GM12878 (cell line): Measurements from ENCODE around the gene RSRC1.

Experiments
- BHLHE40 ChIP-seq, 2 experiments: fragments of 450-650 bp in 1 of 2; IDR thresholded peaks; 2 replicates each; pipeline ENCODE4 v1.6.1; 2011 to 2017; ENCODE audit warnings: low read depth in 2 of 2, borderline replicate concordance in 1 of 2, improper control_type of control experiment in 1 of 2, low read length in 1 of 2, mild to moderate bottlenecking in 1 of 2
- CEBPB ChIP-seq, 2 experiments: fragments of 150-350 bp in 1 of 2; IDR thresholded peaks; 2 replicates each; pipeline ENCODE4 v1.6.1; 2012 to 2014; ENCODE audit warnings: low read depth in 2 of 2, low read length in 2 of 2, borderline replicate concordance in 1 of 2, inconsistent platforms in 1 of 2
- CREB1 ChIP-seq: IDR thresholded peaks from 2 replicates; pipeline ENCODE4 v1.6.1; 2012; ENCODE audit warnings: low read depth, mild to moderate bottlenecking, inconsistent platforms
- EP300 ChIP-seq, 2 experiments: fragments of 150-350 bp in 1 of 2; IDR thresholded peaks; 2 replicates each; pipeline ENCODE4 v1.6.1; 2011 to 2012; ENCODE audit warnings: low read depth in 2 of 2, low read length in 2 of 2, borderline replicate concordance in 1 of 2, improper control_type of control experiment in 1 of 2, inconsistent platforms in 1 of 2; ENCODE audit not compliant: control insufficient read depth in 1 of 2
- TF ChIP-seq, protein P1 (sequence below), 3 experiments: IDR thresholded peaks in 2 of 3; conservative IDR thresholded peaks in 1 of 3; 2 replicates each; pipeline ENCODE4 v1.5.1; 2011; ENCODE audit warnings: low read depth in 3 of 3, low read length in 3 of 3, mild to moderate bottlenecking in 3 of 3, control low read depth in 2 of 3, moderate library complexity in 2 of 3, inconsistent platforms in 1 of 3, mixed read lengths in 1 of 3; ENCODE audit not compliant: control insufficient read depth in 2 of 3, insufficient read depth in 1 of 3; ENCODE audit errors: extremely low read depth in 1 of 3
- TF ChIP-seq, protein P2 (sequence below): IDR thresholded peaks from 2 replicates; pipeline ENCODE4 v1.6.1; 2011; ENCODE audit warnings: mild to moderate bottlenecking, low read depth, low read length, moderate library complexity; ENCODE audit not compliant: insufficient replicate concordance
- TF ChIP-seq, protein P3 (sequence below): IDR thresholded peaks from 2 replicates; pipeline ENCODE4 v1.6.1; 2011; ENCODE audit warnings: borderline replicate concordance, low read depth, mild to moderate bottlenecking, moderate library complexity, mixed read lengths, low read length; ENCODE audit not compliant: insufficient read depth; ENCODE audit errors: extremely low read length

DNA sequence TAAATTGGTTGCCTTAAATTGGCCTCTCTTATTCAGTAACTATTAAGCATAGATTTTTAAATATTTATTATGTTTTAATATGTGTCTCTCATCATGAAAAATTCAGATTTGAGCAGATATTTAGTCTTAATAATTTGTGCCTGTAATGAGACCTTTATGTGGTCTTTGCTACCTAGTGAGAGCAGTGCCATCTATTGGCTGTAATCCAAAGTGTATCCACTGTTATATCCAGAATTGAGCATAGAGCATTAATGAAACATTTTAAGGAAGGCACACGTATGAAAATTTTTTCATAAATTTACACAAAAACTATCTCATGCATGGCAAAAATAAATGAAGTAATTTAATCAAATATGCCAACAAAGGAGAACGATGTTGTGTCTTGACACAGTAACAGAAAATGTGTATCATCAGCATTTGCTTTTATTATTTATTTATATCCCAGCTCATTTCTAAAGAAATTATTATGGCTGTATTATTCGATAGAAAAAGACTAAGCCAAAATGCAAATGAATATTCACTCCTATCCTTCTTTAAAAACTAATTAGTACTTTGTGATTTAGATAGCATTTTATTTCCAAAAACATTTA is 203.5 kb downstream of the RSRC1 start:
- TF ChIP-seq, protein P1, sequence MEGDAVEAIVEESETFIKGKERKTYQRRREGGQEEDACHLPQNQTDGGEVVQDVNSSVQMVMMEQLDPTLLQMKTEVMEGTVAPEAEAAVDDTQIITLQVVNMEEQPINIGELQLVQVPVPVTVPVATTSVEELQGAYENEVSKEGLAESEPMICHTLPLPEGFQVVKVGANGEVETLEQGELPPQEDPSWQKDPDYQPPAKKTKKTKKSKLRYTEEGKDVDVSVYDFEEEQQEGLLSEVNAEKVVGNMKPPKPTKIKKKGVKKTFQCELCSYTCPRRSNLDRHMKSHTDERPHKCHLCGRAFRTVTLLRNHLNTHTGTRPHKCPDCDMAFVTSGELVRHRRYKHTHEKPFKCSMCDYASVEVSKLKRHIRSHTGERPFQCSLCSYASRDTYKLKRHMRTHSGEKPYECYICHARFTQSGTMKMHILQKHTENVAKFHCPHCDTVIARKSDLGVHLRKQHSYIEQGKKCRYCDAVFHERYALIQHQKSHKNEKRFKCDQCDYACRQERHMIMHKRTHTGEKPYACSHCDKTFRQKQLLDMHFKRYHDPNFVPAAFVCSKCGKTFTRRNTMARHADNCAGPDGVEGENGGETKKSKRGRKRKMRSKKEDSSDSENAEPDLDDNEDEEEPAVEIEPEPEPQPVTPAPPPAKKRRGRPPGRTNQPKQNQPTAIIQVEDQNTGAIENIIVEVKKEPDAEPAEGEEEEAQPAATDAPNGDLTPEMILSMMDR (IDR thresholded peaks at IDR 0.05 in 2 of 3, conservative IDR thresholded peaks at IDR 0.05 in 1 of 3; ENCODE audit: control insufficient read depth in 2 of 3, extremely low read depth in 1 of 3, insufficient read depth in 1 of 3, low read depth in 3 of 3, low read length in 3 of 3), result peak; percentile 48 to 71 (median 59); a peak in 5 of 6 replicates
- no peak for TF ChIP-seq CEBPB (IDR thresholded peaks at IDR 0.05; ENCODE audit: borderline replicate concordance in 1 of 2, low read depth in 2 of 2, low read length in 2 of 2)
- TF ChIP-seq BHLHE40 (IDR thresholded peaks at IDR 0.05; ENCODE audit: borderline replicate concordance in 1 of 2, low read depth in 2 of 2, low read length in 1 of 2), result 0 out of 4 replicates have a peak, but pooled peaks of 1 of the 2 experiments have one; percentile 11
- no peak for TF ChIP-seq CREB1
- TF ChIP-seq, protein P2, sequence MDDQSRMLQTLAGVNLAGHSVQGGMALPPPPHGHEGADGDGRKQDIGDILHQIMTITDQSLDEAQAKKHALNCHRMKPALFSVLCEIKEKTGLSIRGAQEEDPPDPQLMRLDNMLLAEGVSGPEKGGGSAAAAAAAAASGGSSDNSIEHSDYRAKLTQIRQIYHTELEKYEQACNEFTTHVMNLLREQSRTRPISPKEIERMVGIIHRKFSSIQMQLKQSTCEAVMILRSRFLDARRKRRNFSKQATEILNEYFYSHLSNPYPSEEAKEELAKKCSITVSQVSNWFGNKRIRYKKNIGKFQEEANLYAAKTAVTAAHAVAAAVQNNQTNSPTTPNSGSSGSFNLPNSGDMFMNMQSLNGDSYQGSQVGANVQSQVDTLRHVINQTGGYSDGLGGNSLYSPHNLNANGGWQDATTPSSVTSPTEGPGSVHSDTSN, result no peak
- TF ChIP-seq, protein P3, sequence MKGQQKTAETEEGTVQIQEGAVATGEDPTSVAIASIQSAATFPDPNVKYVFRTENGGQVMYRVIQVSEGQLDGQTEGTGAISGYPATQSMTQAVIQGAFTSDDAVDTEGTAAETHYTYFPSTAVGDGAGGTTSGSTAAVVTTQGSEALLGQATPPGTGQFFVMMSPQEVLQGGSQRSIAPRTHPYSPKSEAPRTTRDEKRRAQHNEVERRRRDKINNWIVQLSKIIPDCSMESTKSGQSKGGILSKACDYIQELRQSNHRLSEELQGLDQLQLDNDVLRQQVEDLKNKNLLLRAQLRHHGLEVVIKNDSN, result no peak
- TF ChIP-seq EP300 (IDR thresholded peaks at IDR 0.05; ENCODE audit: borderline replicate concordance in 1 of 2, control insufficient read depth in 1 of 2, low read depth in 2 of 2, low read length in 2 of 2), result no peak
